Kidney (tissue), 14 donors: ENCODE results near the gene AK1. TPM values are rescaled to one million over a fixed set of nuclear protein-coding genes. Genes with fewer than 3 reads are reported as not detected.

Source experiments
- DNase-seq, 5 donors: peaks; one replicate each; pipeline ENCODE4 v3.0.0-alpha.2; 2013 to 2020
- FAIRE-seq: peaks from 2 replicates; lab custom pipeline; 2012; peaks lifted over from hg19 to GRCh38; lab: Jason Lieb, UNC
- H3K27ac ChIP-seq, 2 donors: one replicate each; pipeline ENCODE4 v1.7.0; 2013; ENCODE audit warnings: low read depth in 2 of 2, low read length in 2 of 2, inconsistent platforms in 1 of 2
- H3K27me3 ChIP-seq: one replicate; pipeline ENCODE4 v1.7.1; 2013; ENCODE audit warnings: low read length, inconsistent platforms; ENCODE audit not compliant: control insufficient read depth, insufficient read depth
- H3K36me3 ChIP-seq, 3 donors: one replicate each; pipeline versions ENCODE4 v1.7.0 to v1.7.1; 2013; ENCODE audit warnings: low read length in 3 of 3, control low read depth in 1 of 3, inconsistent platforms in 1 of 3; ENCODE audit not compliant: insufficient read depth in 3 of 3, control insufficient read depth in 2 of 3
- H3K4me1 ChIP-seq, 3 donors: one replicate each; pipeline versions ENCODE4 v1.7.0 to v1.7.1; 2013; ENCODE audit warnings: low read length in 3 of 3, inconsistent platforms in 1 of 3, low read depth in 1 of 3; ENCODE audit not compliant: control insufficient read depth in 2 of 3, insufficient read depth in 2 of 3
- H3K4me3 ChIP-seq, 3 donors: one replicate each; pipeline versions ENCODE4 v1.7.0 to v1.8.1; 2013; ENCODE audit warnings: low read length in 3 of 3, control low read depth in 1 of 3, inconsistent platforms in 1 of 3
- H3K9ac ChIP-seq, 3 donors: one replicate each; pipeline versions ENCODE4 v1.7.0 to v1.7.1; 2013; ENCODE audit warnings: low read length in 3 of 3, control low read depth in 1 of 3, inconsistent platforms in 1 of 3
- H3K9me3 ChIP-seq, 3 donors: one replicate each; pipeline versions ENCODE4 v1.7.0 to v1.7.1; 2013; ENCODE audit warnings: low read length in 3 of 3, control low read depth in 1 of 3, inconsistent platforms in 1 of 3; ENCODE audit not compliant: control insufficient read depth in 2 of 3, insufficient read depth in 1 of 3
- intact Hi-C: fragments of 100-400 bp; cut with DNase I; formaldehyde crosslinking; loops from one replicate; pipeline ENCODE4 v1.11.1; 2022
- polyA plus RNA-seq: library from polyadenylated mRNA; stranded (reverse); fragments of 350-450 nt; fragmentation: Illumina TruSeq; extraction: RNeasy Lipid Tissue Mini Kit (QIAGEN cat#74804); gene quantifications from one replicate; pipeline ENCODE4 v1.2.3, GENCODE V29; 2014; ENCODE audit warnings: low read depth, low replicate concordance; ENCODE audit not compliant: insufficient read depth
- total RNA-seq: library from RNA; stranded (reverse); fragmentation: NEBNext Ultra II Directional; extraction: Animal tissue kit (Norgen Biotek cat#: 25700); gene quantifications from one replicate; pipeline ENCODE4 v1.2.1, GENCODE V29; 2021
- TF ChIP-seq, protein P1 (sequence below): IDR thresholded peaks from 3 replicates; pipeline ENCODE4 v1.5.1; 2012; ENCODE audit warnings: mild to moderate bottlenecking, moderate library complexity, borderline replicate concordance; ENCODE audit not compliant: insufficient read depth; ENCODE audit errors: extremely low read depth
- donor health status: control.
- donor health status: control.
- donor health status: control.
- donor health status: control.
- donor health status: control.
- donor health status: DM: yes; HTN: yes; CAD: no.
- donor health status: Normal renal cell carcinoma (clear cell type).

AK1 gene
- total and polyA plus RNA-seq, 2 donors from 2014 or later = 77.9 to 185 TPM

DNA sequence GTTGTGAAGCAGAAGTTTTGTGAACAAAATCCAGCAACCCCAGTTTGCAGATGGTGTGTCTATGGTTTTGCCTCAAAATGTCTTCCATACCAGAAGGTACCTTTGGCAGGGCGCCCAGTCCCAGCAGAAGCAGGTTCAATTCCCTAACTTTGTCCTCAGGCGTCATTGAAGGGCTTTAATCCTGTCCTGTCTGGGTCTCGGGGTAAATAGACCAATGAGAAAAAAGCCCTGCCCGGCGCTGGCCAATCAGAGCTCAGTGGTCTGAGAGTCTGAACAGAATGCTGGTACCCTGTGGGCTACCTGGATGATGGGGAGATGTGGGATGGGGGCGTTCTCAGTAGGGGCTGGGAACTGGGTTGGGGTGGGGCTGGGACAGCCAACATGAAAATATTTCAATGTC is 45.6 kb upstream of the AK1 start:
- Histone ChIP-seq H3K9ac (no peak overlapping the region), H3K4me1 (peaks cover 0 to 20% (median 0%) of the 10 kb centered on the region in 3 donors), H3K4me3 (no peak overlapping the region), H3K27me3 (peaks cover 2% of the 10 kb centered on the region), H3K36me3 (no peaks in the 10 kb centered on the region), H3K27ac (no peak overlapping the region), H3K9me3 (no peaks in the 10 kb centered on the region)
- intact Hi-C loops = loop anchor here (5.0 kb wide), 1 partner anchor 331 kb away; no protein-coding TSS in a partner anchor
- TF ChIP-seq, protein P1, sequence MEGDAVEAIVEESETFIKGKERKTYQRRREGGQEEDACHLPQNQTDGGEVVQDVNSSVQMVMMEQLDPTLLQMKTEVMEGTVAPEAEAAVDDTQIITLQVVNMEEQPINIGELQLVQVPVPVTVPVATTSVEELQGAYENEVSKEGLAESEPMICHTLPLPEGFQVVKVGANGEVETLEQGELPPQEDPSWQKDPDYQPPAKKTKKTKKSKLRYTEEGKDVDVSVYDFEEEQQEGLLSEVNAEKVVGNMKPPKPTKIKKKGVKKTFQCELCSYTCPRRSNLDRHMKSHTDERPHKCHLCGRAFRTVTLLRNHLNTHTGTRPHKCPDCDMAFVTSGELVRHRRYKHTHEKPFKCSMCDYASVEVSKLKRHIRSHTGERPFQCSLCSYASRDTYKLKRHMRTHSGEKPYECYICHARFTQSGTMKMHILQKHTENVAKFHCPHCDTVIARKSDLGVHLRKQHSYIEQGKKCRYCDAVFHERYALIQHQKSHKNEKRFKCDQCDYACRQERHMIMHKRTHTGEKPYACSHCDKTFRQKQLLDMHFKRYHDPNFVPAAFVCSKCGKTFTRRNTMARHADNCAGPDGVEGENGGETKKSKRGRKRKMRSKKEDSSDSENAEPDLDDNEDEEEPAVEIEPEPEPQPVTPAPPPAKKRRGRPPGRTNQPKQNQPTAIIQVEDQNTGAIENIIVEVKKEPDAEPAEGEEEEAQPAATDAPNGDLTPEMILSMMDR = no peak
- FAIRE-seq (no peak), DNase-seq (no peak)

DNA sequence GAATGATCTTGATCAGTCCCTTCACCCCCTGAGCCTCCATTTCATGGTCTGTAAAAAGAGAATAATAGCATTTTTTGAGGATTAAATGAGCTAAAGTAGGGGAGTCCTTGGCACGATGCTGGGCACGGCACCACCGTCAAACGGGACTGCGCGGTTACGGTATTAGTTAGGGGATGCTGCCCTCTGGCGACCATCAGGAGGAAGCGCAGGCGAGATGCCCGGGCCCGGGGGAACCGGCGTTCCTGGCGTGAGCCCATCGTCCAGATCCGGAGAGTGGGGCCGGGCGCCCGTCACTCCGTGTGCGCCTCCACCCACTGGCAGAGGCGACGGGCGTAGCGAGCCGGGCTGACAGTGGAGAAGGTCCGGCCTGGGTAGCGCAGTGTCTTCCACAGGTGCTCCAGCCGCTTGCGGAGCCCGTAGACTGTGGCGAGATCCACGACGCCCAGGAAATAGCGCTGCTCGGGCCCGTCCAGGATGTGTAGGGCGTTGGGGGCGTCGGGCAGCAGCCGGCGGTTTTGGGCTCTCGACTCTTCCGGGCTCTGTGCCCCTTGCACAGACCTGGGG is 44.2 kb upstream of the AK1 start:
- peaks cover 0 to 10% (median 0%) of the 10 kb centered on the region in 3 donors for H3K4me1 ChIP-seq
- no peak for FAIRE-seq

DNA sequence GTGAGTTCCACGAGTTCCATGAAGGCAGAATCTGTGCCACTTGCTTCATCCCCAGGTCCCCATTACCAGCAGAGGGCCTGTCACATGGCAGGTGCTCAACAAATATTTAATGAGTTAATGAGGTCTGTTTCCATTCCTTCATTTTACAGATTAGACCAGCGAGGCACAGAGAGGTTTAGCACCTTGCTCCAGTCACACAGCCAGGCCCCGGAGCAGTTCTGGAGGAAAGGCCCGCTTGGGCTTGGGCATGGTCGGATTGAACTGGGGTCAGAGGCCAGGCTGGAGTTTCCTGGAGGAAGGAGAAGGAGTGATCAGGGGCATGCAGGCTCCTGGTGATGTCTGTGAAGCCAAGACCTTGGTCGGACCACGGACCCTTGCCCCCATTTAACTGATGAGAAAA is 43.3 kb upstream of the AK1 start:
- H3K27ac ChIP-seq = no peak overlapping the region
- TF ChIP-seq, protein P1 = no peak
- no peak overlapping the region for H3K4me3 ChIP-seq
- no peak for DNase-seq
- no peak overlapping the region for H3K9ac ChIP-seq
- intact Hi-C loops = loop anchor here (5.0 kb wide), 1 partner anchor 328 kb away; no protein-coding TSS in a partner anchor
- H3K4me1 ChIP-seq = peaks cover 0 to 18% (median 0%) of the 10 kb centered on the region in 3 donors
- no peak for FAIRE-seq
- H3K27me3 ChIP-seq = no peaks in the 10 kb centered on the region
- no peaks in the 10 kb centered on the region for H3K36me3 ChIP-seq
- H3K9me3 ChIP-seq = no peaks in the 10 kb centered on the region

More for the DNA sequence above, 44.2 kb upstream of the AK1 start:
- peak in 4 of 5 donors; percentile 41 to 88 (median 63) for DNase-seq
- Histone ChIP-seq H3K9me3 (no peaks in the 10 kb centered on the region), H3K27ac (no peak overlapping the region), H3K9ac (no peak overlapping the region), H3K27me3 (peaks cover 2% of the 10 kb centered on the region), H3K4me3 (no peak overlapping the region), H3K36me3 (no peaks in the 10 kb centered on the region)
- TF ChIP-seq, protein P1 = peak; percentile 94
- intact Hi-C loops = loop anchor here (5.0 kb wide), 1 partner anchor 329 kb away; no protein-coding TSS in a partner anchor
